ENCODE measurements around the gene FARP1. TPM values are rescaled to one million over a fixed set of nuclear protein-coding genes. Genes with fewer than 3 reads are reported as not detected.

FARP1 gene
- total and polyA plus RNA-seq, 2 of the 13 experiments (the other 11 are each of a cell fraction or from before 2014, with no cell fraction given) = 70.6 to 126 TPM

GRCh38 chr13:98273067-98273823 is 130.4 kb downstream of the FARP1 start (continued):
- TF ChIP-seq, protein P1, sequence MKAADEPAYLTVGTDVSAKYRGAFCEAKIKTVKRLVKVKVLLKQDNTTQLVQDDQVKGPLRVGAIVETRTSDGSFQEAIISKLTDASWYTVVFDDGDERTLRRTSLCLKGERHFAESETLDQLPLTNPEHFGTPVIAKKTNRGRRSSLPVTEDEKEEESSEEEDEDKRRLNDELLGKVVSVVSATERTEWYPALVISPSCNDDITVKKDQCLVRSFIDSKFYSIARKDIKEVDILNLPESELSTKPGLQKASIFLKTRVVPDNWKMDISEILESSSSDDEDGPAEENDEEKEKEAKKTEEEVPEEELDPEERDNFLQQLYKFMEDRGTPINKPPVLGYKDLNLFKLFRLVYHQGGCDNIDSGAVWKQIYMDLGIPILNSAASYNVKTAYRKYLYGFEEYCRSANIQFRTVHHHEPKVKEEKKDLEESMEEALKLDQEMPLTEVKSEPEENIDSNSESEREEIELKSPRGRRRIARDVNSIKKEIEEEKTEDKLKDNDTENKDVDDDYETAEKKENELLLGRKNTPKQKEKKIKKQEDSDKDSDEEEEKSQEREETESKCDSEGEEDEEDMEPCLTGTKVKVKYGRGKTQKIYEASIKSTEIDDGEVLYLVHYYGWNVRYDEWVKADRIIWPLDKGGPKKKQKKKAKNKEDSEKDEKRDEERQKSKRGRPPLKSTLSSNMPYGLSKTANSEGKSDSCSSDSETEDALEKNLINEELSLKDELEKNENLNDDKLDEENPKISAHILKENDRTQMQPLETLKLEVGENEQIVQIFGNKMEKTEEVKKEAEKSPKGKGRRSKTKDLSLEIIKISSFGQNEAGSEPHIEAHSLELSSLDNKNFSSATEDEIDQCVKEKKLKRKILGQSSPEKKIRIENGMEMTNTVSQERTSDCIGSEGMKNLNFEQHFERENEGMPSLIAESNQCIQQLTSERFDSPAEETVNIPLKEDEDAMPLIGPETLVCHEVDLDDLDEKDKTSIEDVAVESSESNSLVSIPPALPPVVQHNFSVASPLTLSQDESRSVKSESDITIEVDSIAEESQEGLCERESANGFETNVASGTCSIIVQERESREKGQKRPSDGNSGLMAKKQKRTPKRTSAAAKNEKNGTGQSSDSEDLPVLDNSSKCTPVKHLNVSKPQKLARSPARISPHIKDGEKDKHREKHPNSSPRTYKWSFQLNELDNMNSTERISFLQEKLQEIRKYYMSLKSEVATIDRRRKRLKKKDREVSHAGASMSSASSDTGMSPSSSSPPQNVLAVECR (CRISPR knock-in tag; IDR thresholded peaks at IDR 0.05; ENCODE audit: borderline replicate concordance) = no peak; the same call in 1 of the 2 replicates
- TF ChIP-seq ZNF24 (IDR thresholded peaks at IDR 0.05) = no peak
- no peak; the same call in 1 of the 2 replicates for TF ChIP-seq PATZ1 (CRISPR knock-in tag; IDR thresholded peaks at IDR 0.05)
- no peak for TF ChIP-seq ZBED4 (CRISPR knock-in tag; IDR thresholded peaks at IDR 0.05; ENCODE audit: borderline replicate concordance)
- no peak for TF ChIP-seq SMARCC2 (IDR thresholded peaks at IDR 0.05)
- TF ChIP-seq ATF2 (CRISPR knock-in tag; IDR thresholded peaks at IDR 0.05) = peak; percentile 67; the same call in 1 of the 2 replicates
- no peak; the same call in 1 of the 2 replicates for TF ChIP-seq CEBPG (CRISPR knock-in tag; IDR thresholded peaks at IDR 0.05)
- TF ChIP-seq, protein P2, sequence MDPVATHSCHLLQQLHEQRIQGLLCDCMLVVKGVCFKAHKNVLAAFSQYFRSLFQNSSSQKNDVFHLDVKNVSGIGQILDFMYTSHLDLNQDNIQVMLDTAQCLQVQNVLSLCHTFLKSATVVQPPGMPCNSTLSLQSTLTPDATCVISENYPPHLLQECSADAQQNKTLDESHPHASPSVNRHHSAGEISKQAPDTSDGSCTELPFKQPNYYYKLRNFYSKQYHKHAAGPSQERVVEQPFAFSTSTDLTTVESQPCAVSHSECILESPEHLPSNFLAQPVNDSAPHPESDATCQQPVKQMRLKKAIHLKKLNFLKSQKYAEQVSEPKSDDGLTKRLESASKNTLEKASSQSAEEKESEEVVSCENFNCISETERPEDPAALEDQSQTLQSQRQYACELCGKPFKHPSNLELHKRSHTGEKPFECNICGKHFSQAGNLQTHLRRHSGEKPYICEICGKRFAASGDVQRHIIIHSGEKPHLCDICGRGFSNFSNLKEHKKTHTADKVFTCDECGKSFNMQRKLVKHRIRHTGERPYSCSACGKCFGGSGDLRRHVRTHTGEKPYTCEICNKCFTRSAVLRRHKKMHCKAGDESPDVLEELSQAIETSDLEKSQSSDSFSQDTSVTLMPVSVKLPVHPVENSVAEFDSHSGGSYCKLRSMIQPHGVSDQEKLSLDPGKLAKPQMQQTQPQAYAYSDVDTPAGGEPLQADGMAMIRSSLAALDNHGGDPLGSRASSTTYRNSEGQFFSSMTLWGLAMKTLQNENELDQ (CRISPR knock-in tag; IDR thresholded peaks at IDR 0.05; ENCODE audit: borderline replicate concordance) = no peak

Measured in HepG2 (cell line).